Stomach (tissue), 4 donors: ENCODE measurements around the gene PLD5.

Source experiments
- EP300 ChIP-seq: sonication (generic); formaldehyde crosslinking; IDR thresholded peaks from one replicate; pipeline ENCODE4 v1.6.1; 2017; ENCODE audit warnings: antibody characterized with exemption
- POLR2A ChIP-seq, 4 donors: fragments of 450-650 bp; IDR thresholded peaks; one replicate each; pipeline ENCODE4 v1.6.1; 2016; ENCODE audit warnings: antibody characterized with exemption in 4 of 4, control low read depth in 2 of 4, mild to moderate bottlenecking in 1 of 4, moderate library complexity in 1 of 4
- POLR2AphosphoS5 ChIP-seq, 3 donors: sonication (generic); formaldehyde crosslinking; IDR thresholded peaks; one replicate each; pipeline ENCODE4 v1.6.1; 2016; ENCODE audit warnings: antibody characterized with exemption in 3 of 3
- TF ChIP-seq, protein P1 (sequence below), 7 experiments: fragments of 450-650 bp in 4 of 7; fragments of 200-600 bp in 3 of 7; sonication (generic) in 3 of 7; IDR thresholded peaks; one replicate each; pipeline ENCODE4 v1.5.1; 2016 to 2019; ENCODE audit warnings: antibody characterized with exemption in 7 of 7, control low read depth in 2 of 7, mild to moderate bottlenecking in 1 of 7

GRCh38 chr1:242184955-242185354, 339.5 kb downstream of the PLD5 start:
- TF ChIP-seq POLR2A (IDR thresholded peaks at IDR 0.05) (no peak), EP300 (no peak), POLR2AphosphoS5 (IDR thresholded peaks at IDR 0.05) (no peak)
- TF ChIP-seq, protein P1, sequence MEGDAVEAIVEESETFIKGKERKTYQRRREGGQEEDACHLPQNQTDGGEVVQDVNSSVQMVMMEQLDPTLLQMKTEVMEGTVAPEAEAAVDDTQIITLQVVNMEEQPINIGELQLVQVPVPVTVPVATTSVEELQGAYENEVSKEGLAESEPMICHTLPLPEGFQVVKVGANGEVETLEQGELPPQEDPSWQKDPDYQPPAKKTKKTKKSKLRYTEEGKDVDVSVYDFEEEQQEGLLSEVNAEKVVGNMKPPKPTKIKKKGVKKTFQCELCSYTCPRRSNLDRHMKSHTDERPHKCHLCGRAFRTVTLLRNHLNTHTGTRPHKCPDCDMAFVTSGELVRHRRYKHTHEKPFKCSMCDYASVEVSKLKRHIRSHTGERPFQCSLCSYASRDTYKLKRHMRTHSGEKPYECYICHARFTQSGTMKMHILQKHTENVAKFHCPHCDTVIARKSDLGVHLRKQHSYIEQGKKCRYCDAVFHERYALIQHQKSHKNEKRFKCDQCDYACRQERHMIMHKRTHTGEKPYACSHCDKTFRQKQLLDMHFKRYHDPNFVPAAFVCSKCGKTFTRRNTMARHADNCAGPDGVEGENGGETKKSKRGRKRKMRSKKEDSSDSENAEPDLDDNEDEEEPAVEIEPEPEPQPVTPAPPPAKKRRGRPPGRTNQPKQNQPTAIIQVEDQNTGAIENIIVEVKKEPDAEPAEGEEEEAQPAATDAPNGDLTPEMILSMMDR (IDR thresholded peaks at IDR 0.05) = no peak
